Stimulated activated CD8-positive, alpha-beta memory T cell treated with anti-CD3 and anti-CD28 coated beads, Interleukin-4, amount 100 ng/mL, for 48 hours (primary cell): ENCODE results near the gene ASCL2.

Experiments used
- DNase-seq: peaks from one replicate; pipeline ENCODE4 v3.0.0-alpha.2; 2020

ASCL2 gene

DNA sequence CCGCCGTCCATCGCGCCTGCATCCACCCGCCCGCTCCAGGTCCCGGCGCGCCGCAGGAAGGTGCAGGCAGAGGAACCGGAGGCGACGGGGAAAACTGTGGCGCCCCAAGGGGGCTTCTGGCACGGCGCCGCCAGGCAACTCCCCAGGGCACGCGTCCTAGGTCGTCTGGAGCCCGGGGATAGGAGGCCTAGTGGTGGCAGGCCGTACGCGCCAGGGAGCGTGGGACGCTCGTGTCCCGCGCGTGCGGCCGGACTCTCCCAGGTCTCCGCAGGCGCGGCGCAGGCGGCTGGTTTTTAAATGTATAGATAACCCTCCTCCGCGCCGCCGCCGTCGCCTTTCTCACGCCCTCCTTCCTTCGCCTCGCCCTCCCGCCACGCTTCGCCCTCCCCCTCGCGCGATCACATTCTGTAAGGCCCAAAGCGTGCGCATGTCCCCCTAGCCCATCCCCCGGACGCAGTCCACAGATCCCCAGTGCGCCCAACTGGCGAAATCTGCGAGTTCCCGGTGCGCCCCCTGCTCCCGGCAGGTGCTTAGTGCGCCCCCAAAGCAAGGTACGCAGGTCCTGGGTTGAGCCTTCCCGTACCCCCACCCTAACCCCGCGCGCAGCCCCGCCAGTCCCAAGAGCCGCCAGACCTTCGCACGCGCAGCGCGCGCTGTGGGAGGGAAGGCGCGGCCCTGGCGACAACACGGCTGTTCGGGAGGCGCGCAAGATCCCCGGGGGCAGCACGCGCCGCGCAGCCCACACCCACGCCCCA lies at the start of gene ASCL2:
Gene ASCL2, minus strand, starts transcription at position 267 of the 755 bp plus-strand sequence. Its CDS starts 256 bp downstream, at position 11.
- no peak for DNase-seq

- DNase-seq: no peak
Measured at GRCh38 chr11:2319791-2320472, 49.5 kb upstream of the ASCL2 start.

DNA sequence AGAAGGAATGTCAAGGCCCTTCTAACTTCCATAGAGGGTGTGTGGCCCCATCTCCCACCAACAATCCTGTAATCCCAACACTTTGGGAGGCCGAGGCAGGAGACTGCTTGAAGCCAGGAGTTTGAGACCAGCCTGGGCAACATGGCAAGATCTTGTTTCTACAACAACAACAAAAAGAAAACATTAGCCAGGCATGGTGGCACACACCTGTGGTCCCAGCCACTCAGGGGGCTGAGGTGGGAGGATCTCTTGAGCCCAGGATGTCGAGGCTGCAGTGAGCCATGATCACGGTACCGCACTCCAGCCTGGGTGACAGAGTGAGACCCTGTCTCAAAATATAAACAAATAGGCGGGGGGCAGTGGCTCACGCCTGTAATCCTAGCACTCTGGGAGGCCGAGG lies 48.3 kb upstream of the ASCL2 start:
- no peak for DNase-seq

DNA sequence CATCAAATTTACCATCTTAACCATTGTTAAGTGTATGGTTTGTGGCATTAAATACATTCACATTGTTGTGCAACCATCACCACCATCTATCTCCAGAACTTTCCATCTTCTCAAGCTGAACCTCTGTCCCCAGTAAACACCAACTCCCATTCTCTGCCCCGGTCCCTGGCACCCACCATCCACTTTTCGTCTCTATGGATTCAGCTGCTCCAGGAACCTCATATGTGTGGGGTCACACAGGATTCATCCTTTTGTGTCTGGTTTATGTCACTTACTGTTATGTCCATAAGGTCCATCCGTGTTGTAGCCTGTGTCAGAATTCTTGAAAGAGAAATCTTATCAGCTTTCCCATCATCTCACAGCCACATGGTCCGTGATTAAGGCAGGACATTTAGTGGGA lies 47.7 kb upstream of the ASCL2 start:
- DNase-seq: no peak

DNA sequence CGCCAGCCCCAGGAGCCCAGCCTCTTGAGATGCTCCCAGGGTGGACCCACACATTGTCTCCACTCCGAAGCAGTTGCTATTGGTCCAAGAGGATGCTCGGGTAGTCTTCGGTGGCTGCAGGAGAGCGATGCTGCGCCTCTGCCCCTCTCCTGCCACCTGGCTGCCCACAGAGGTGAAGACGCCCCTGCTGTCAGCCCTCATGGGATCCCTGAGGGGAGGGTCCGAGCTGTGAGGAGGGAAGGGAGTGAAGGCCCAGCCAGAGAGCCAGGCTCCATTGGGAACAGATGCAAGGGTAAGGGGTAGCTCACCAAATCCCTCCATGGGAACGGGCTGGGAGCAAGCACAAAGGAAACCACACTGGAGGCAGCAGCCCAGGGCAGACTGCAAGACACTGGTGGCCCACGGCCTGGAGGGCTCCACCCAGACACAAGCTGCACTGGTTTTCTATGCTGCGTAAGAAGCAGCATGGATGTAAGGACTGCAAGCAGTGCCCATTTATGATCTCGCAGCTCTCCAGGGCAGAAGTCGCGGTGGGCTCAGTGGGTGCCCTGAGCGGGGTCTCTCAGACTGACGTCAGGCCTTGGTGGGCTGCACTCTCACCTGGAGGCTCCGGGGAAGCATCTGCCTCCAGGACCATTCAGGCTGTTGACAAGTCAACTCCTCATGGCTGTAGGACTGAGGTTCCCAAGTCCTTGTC lies 47.1 kb upstream of the ASCL2 start:
- DNase-seq: no peak

GRCh38 chr11:2316963-2317244 lies 46.5 kb upstream of the ASCL2 start:
- no peak for DNase-seq

DNA sequence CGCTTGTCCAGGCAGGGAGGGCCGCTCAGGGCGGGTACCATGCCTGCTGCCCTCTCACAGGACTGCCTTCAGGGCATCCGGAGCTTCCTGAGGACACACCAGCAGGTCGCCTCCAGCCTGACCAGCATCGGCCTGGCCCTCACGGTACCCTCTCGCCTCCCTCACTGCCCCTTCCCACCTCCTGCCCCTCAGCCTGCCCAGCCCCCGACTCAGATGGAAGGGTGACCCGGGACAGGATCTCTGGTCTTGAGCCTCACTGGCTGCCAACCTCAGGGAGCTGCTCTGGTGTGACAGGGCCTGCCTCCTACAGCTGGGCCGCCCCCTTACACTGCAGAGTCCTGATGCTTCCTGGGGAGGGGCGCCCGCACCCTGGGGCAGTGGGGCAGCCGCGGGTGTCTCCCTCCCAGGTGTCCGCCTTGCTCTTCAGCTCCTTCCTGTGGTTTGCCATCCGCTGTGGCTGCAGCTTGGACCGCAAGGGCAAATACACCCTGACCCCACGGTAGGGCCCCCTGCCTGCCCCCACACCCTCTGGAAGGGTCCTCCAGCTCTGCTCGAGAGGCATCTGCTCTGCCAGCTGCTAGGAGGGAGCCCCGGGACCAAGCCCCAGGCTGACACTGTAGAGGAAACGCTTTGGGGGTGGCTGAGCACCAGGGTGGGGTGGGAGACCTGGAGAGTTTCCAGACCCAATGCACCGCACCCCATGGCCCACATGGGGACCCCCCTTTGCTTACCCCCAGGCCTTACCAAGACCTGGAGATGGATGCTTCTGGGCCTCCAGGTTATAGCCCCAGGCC lies 46.0 kb upstream of the ASCL2 start:
- DNase-seq: no peak

DNA sequence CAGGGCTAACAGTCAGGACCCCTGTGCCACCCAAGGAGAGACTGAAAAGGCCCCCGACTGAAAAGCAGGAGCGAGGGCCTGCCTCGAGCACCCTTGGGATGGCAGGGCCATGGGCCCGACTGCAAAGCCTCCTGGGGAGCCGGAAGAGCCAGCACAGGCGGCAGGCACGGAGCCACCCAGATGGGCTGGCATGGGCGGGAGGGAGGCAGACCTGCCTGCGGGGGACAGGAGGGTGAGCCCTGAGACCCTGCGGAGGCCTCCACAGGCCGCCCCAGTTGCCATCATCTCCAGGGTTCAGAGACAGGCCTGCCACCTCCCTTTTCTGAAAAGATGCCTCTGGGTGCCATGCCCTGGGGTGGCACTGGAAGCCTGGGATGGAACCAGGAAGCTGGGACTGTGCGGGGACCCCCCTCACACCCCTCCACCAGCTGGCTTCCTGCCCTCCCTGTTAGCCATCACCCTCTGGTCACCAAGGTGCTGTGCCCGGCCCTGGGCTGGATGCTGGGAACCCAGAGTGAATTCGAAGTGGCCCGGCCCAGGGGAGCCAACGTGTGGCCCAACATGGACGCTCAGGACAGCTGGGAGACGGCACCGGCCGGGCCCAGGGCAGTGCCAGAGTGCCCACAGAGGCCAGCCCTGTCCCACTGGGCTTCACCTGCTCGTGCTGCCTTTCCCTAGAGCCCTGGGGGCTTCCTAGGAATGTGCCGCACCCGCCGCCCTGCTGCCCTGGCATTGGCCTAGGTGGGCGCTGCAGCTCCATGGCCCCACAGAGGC lies 45.2 kb upstream of the ASCL2 start:
- no peak for DNase-seq

DNA sequence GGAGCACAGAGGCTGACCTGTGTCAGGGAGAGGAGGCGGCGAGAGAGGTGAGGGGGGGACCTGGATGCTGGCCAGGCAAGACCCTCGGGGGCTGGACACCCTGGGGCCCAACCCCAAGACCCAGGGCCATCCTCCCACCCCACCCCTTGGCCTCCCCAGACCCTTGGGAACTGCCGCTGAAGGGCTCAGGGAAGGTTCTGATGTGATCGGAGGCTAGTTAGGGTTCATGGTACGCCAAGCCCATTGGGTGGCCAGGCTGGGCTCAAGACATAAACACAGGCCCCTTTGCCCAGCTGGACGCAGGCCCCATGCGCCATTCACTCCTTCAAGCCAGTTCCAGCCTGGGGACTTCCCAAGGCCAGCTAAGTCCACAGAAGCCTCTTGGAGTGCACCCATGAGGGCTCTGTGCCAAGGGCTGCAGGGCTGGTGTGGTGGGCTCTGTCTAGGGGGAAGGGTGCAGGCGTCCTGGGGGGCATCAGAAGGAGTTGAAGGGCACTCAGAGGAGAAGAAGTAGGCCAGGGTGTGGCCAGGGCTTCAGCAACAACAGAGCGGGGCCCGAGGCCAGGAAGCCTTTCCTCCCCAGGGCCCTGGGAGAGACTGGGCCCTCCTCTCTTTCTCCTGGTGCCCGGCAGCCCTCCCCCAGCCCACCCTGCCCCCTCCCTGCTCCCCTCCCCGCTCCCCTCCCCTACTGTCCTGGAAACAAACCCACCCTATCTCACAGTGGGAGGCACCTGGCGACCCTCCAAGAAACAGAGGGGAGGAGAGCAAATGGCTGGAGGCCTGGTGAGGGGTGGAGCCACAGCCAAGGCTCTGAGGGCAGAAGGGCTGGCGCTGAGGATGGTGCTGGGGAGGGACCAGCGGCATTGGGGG lies 44.4 kb upstream of the ASCL2 start:
- DNase-seq: no peak

GRCh38 chr11:2314136-2314524 lies 43.7 kb upstream of the ASCL2 start:
- no peak for DNase-seq

- no peak for DNase-seq
Measured at GRCh38 chr11:2313051-2313951, 42.9 kb upstream of the ASCL2 start.

- no peak for DNase-seq
Measured at GRCh38 chr11:2312232-2313042, 42.0 kb upstream of the ASCL2 start.

- DNase-seq: no peak
Measured at GRCh38 chr11:2311353-2312133, 41.2 kb upstream of the ASCL2 start.

DNA sequence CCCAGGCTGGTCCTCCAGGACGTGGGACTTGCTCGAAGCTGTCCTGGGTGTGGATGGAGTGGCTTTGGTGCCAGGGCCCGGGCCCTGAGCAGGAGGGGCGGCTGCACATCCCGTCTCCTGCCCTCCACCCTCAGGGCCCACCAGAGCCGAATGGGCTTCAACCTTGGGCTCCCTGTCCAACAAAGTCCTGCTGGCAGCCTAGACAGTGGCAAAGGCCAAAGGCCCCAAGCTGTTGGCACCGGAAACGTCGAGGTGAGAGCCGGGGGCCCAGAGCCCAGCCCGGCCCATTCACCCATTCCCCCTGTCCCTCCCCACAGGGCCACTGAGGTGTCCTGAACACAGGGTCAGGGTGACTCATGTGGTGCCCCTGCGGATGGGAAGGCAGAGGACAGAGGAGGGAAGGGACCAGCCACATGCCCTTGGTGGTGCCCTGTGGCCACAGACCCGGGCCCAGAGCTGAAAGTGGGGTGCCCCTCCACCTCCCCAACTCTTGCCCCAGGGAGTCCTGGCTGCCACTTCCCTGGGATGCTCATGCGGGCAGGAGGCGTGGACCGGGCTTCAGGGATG lies 40.5 kb upstream of the ASCL2 start:
- DNase-seq: no peak

DNA sequence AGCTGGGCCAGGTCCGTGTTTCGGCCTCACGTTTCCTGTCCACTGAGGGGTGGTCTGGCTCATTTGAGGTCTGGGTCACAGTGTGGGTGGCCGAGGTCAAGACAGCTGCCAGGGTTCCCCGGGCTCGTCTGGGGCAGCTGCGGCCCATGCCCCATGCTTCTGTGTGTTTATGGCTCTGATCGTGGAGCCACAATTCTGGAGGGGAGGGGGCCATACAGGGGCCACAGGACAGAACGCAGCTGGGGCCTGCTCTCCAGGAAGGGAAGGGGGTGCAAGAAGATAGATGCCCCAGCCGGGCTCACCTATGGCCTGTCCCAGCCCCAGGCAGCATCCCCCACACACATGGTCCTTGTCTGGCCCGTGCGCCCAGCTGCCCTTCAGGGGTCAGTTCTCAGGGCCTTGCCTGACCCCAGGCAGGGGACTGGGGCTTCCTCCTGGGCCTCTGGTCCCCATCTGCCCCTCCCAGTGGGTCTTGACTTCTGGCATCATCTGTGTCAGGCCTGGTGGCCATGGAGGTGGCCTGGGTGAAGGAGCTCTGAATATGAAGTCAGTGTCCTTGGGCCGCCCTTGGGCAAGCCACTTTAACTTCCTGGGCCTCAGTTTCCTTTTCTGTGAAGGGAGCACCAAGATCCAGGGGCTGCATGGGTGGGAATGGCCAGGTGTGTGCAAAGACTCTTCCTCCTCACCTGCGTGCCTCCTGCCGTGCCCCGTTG lies 39.8 kb upstream of the ASCL2 start:
- DNase-seq: no peak

DNA sequence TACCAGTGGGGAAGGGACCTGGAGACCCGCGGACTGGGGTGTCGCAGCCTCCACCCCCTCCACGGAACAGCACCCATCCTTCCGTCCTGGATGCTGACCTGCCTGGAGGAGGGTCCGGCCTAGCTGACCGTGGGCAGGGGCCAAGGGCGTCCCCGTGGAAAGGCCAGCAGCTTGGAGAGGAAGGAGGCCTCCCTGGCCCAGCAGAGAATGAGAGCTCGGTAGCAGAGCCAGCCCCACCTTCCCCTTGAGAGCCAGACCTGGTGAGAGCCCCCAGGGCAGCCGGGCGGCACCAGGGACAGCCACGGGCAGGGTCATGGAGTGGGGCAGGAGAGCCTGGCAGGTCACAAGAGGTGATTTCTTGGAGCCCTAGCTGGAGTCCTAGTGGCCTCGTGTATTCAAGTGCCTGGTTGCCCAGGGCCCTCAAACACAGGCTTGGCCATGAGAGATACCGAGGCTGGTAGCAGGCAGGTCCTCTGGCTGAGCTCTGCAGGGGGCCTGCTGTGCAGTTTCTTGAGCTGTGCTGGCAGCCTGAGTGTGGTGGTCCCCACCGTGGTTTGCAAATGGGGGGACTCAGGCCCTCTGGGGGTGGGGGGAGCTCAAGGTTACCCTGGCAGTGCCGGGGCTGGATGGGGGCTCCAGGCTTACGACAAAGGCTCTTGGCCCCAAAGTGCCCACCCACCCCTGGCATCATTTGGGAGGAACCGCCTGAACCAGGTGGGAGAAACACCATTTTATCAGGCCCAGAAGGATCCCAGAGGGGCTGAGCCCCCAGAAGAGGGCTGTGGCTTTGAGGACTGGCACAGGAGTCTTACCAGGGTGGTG lies 39.1 kb upstream of the ASCL2 start:
- DNase-seq: no peak

DNA sequence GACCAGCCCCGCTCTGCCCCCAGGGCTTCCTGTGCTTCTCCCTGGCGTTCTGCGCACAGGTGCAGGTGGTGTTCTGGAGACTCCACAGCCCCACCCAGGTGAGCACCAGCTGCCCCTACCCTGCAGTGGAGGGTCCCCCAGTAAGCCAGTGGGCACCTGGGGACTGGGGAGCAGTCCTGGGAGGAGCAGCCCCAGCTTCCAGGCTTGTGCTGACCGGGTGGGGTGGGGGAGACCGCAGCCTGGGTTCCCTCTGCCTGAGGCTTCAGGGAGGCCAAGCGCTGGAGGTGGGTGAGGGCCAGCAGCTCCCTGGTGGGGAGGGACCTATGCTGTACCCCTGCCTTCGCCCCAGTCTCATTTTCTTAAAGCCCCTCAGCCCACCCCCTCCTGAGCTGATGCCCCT lies 38.3 kb upstream of the ASCL2 start:
- no peak for DNase-seq
